ENCODE data around the gene APBA2.

DNA sequence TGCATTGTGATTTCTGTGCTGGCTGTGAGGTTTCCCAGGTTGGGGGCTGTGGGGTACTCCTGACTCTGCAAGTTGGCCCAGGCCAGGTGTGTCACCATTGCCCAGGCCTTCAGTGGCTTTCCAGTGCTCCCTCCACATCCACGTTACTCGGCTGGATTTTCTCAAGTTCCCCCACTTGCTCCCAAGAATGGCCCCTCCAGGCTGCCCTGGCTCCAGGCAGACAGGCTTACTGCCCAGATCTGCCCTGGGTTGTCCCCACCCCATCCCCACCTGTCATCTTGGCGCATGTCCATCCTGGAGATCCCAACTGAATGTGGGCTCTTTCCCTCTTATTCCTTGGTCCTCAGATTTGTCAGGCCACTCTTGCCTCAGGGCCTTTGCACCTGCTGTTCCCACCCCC, 3.6 kb downstream of the APBA2 start:
- TF ChIP-seq, protein P1, sequence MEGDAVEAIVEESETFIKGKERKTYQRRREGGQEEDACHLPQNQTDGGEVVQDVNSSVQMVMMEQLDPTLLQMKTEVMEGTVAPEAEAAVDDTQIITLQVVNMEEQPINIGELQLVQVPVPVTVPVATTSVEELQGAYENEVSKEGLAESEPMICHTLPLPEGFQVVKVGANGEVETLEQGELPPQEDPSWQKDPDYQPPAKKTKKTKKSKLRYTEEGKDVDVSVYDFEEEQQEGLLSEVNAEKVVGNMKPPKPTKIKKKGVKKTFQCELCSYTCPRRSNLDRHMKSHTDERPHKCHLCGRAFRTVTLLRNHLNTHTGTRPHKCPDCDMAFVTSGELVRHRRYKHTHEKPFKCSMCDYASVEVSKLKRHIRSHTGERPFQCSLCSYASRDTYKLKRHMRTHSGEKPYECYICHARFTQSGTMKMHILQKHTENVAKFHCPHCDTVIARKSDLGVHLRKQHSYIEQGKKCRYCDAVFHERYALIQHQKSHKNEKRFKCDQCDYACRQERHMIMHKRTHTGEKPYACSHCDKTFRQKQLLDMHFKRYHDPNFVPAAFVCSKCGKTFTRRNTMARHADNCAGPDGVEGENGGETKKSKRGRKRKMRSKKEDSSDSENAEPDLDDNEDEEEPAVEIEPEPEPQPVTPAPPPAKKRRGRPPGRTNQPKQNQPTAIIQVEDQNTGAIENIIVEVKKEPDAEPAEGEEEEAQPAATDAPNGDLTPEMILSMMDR (IDR thresholded peaks at IDR 0.05; ENCODE audit: low read depth, low read length): no peak
- TF ChIP-seq POLR2A (IDR thresholded peaks at IDR 0.05; ENCODE audit: extremely low read depth, insufficient read length): no peak
- no peak for TF ChIP-seq MYC (IDR thresholded peaks at IDR 0.05; ENCODE audit: low read depth, low read length)

Data from NB4 (cell line).